ENCODE data around the gene TMEM53.

Gene TMEM53

GRCh38 chr1:44723496-44724295 is 49.4 kb upstream of the TMEM53 start:
- no peak for TF ChIP-seq ZNF555 (tag by site-specific recombination; conservative IDR thresholded peaks at IDR 0.05)
- TF ChIP-seq ZNF404 (tag by site-specific recombination; IDR thresholded peaks at IDR 0.05), result no peak
- no peak for TF ChIP-seq ZNF426 (tag by site-specific recombination; IDR thresholded peaks at IDR 0.05)
- TF ChIP-seq ZNF600 (tag by site-specific recombination; IDR thresholded peaks at IDR 0.05), result no peak
- TF ChIP-seq HOXA7 (CRISPR knock-in tag; IDR thresholded peaks at IDR 0.05; ENCODE audit: borderline replicate concordance), result no peak
- TF ChIP-seq ZNF558 (tag by site-specific recombination; IDR thresholded peaks at IDR 0.05), result no peak
- no peak for TF ChIP-seq KLF7 (tag by site-specific recombination; IDR thresholded peaks at IDR 0.05; ENCODE audit: borderline replicate concordance)
- peak; percentile 55; the same call in 1 of the 2 replicates for TF ChIP-seq PRDM1 (tag by site-specific recombination; IDR thresholded peaks at IDR 0.05)
- no peak for TF ChIP-seq ZSCAN16 (tag by site-specific recombination; IDR thresholded peaks at IDR 0.05)
- 0 out of 2 replicates have a peak, but pooled peaks have one; percentile 24 for TF ChIP-seq ZFHX2 (tag by site-specific recombination; conservative IDR thresholded peaks at IDR 0.05)
- TF ChIP-seq, protein P1, sequence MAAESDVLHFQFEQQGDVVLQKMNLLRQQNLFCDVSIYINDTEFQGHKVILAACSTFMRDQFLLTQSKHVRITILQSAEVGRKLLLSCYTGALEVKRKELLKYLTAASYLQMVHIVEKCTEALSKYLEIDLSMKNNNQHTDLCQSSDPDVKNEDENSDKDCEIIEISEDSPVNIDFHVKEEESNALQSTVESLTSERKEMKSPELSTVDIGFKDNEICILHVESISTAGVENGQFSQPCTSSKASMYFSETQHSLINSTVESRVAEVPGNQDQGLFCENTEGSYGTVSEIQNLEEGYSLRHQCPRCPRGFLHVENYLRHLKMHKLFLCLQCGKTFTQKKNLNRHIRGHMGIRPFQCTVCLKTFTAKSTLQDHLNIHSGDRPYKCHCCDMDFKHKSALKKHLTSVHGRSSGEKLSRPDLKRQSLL (tag by site-specific recombination; IDR thresholded peaks at IDR 0.05), result no peak
- TF ChIP-seq ZNF24 (tag by site-specific recombination; IDR thresholded peaks at IDR 0.05), result no peak
- TF ChIP-seq SCRT1 (tag by site-specific recombination; IDR thresholded peaks at IDR 0.05; ENCODE audit: borderline replicate concordance), result no peak
- no peak for TF ChIP-seq ZNF184 (tag by site-specific recombination; IDR thresholded peaks at IDR 0.05)
- no peak for TF ChIP-seq ZNF670 (tag by site-specific recombination; IDR thresholded peaks at IDR 0.05; ENCODE audit: low read depth)
- no peak for TF ChIP-seq ZNF677 (tag by site-specific recombination; IDR thresholded peaks at IDR 0.05)
- no peak for TF ChIP-seq ZNF561 (tag by site-specific recombination; IDR thresholded peaks at IDR 0.05; ENCODE audit: borderline replicate concordance)
- no peak for TF ChIP-seq ZFP3 (tag by site-specific recombination; IDR thresholded peaks at IDR 0.05; ENCODE audit: low read depth)
- TF ChIP-seq YY2 (tag by site-specific recombination; IDR thresholded peaks at IDR 0.05), result no peak
- no peak for TF ChIP-seq ZNF274 (IDR thresholded peaks at IDR 0.05; ENCODE audit: low read length)
- no peak for TF ChIP-seq ZNF274 (tag by site-specific recombination; IDR thresholded peaks at IDR 0.05; ENCODE audit: borderline replicate concordance)
- no peak for TF ChIP-seq ZNF692 (tag by site-specific recombination; IDR thresholded peaks at IDR 0.05)
- TF ChIP-seq ZNF335 (tag by site-specific recombination; conservative IDR thresholded peaks at IDR 0.05), result no peak
- no peak for TF ChIP-seq ZNF529 (tag by site-specific recombination; IDR thresholded peaks at IDR 0.05; ENCODE audit: insufficient replicate concordance)
- 0 out of 2 replicates have a peak, but pooled peaks have one; percentile 22 for TF ChIP-seq EGR2 (tag by site-specific recombination; IDR thresholded peaks at IDR 0.05; ENCODE audit: low read depth)
- Histone ChIP-seq H3K4me1 (ENCODE audit: control insufficient read depth, insufficient read depth, low read length) (no peaks in the 10 kb centered on the region), H3K27ac (ENCODE audit: extremely low read depth, low read depth, low read length) (no peak overlapping the region), H3K4me3 (ENCODE audit: low read depth, low read length) (no peak overlapping the region), H3K9me3 (ENCODE audit: control insufficient read depth, insufficient read depth, low read depth, low read length) (no peaks in the 10 kb centered on the region), H3K36me3 (ENCODE audit: control insufficient read depth in 2 of 2, insufficient read depth in 1 of 2, low read length in 2 of 2) (no peaks in the 10 kb centered on the region)
- ChIA-PET CTCF (interaction anchor here (0.6 to 0.7 kb wide), 2 partner anchors 8 to 70 kb away, joined by 5 read pairs; partner anchors contain the start of gene RNU5D-1), POLR2A (no interaction called here)

Data from HEK293 (cell line).